GM18867 (cell line): ENCODE results near the gene PRLR.
"Not testable (repeated sequence)": the region's sequence is repeated elsewhere in the genome, so short reads cannot be mapped to it uniquely, and the experiment has no call there.

Source experiments
- ATAC-seq: cut with Tn5 transposase; IDR thresholded peaks from one replicate; pipeline ENCODE4 v1.9.1; 2021; ENCODE audit warnings: mild to moderate bottlenecking, moderate library complexity; ENCODE audit not compliant: unreplicated experiment

The PRLR gene

DNA sequence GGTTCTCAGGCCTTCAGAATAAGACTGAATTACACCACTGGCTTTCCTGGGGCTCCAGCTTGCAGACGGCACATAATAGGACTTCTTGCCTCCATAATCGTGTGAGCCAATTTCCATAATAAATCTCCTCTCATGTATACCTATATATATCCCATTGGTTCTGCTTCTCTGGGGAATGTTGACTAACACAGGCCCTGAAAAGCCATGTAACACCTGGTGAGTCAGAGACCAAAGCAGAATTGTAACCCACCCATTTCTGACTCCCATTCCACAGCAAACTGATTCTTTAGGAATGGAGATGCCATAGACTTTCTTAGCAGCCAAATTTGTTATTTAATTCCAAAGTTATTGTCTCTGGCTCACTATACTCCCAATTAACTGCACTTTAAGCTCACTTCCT lies 97.1 kb downstream of the PRLR start:
- ATAC-seq: no peak

- no peak for ATAC-seq
Measured at GRCh38 chr5:35131723-35132122, 98.6 kb downstream of the PRLR start.

DNA sequence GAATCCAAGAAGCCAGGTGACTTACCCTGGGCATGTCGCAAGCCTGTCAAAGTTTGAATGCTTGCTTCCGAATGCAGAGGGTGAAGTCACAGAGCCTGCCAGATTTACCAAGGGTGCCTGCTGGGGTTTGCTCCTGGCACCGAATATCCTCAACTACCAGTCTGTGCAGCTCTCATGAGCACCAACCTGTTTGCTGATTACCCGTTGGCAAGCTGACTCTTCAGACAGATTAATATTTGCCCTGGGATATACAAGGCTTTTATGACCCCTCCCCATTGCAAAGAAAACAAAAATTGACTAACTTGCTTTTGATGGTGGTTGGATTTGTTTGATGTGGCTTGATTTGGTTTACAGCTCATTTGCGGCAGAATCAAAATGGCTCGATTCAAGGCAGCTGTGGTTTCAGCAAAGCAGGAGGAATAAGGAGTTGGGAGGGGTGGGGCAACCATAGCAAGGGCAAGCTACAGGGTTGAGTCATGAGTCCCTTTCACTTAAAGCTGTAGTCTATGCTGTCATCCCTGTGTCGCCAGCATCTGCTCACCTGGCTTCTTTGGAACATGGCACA lies 100.3 kb downstream of the PRLR start:
- ATAC-seq: no peak

- no peak for ATAC-seq
Measured at GRCh38 chr5:35129276-35129675, 101.0 kb downstream of the PRLR start.

DNA sequence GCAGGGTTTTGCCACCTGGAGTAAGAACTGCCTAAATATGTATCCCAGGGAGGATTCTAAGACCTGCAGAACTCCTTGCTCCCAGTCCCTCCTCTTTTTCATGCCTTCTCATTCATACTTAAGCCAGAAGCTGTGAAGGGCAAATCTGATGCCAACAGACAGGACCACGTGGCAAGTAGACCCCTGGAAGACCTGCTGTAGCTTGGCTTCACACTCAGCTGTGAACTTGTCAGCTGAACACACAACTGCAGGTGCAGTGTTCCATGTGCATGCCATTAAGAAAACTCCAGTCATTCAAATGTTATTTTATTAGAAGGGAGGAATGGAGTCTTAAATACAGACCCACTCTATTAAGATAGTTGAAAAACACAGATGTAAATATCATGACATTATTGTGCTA lies 103.3 kb downstream of the PRLR start:
- no peak for ATAC-seq

- ATAC-seq: no peak
Measured at GRCh38 chr5:35125746-35126145, 104.5 kb downstream of the PRLR start.

GRCh38 chr5:35124932-35125331 lies 105.4 kb downstream of the PRLR start:
- no peak for ATAC-seq

DNA sequence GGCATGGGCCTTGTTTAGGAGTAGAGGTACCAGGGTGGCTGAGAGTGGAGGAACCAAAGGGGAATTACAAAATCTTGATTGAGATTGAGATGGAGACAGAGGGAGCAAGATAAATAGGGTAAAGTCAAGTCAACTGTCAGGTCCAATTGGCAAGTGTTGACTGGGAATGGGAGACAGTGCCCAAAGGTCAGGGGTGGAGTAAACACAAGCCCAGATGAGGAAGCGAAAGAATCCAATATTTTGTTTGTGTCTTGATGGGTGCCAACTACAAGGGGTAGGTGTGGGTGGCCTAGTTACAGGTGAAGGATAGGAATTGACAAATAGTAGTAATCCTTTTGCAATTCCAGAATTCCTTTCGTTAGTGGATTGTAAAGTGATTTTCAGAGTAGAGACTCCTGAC lies 107.5 kb downstream of the PRLR start:
- ATAC-seq: no peak

DNA sequence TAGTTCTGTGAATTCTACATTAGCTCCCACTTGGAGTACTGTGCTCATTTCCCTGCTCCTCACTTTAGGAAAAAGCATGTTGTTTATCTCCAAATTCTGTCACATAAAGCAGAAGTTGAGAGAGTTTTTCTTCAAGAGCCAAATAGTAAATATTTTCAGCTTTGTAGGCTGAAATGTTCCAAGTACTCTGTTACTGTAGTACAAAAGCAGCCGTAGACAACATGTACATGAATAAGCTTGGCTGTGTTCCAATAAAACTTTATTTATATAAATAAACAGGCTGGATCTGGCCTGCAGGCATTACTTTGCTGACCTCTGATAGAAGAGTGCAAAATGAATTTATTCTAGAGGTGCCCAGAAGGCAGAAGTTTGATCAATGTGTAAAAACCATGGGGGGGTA lies 109.6 kb downstream of the PRLR start:
- ATAC-seq: no peak

DNA sequence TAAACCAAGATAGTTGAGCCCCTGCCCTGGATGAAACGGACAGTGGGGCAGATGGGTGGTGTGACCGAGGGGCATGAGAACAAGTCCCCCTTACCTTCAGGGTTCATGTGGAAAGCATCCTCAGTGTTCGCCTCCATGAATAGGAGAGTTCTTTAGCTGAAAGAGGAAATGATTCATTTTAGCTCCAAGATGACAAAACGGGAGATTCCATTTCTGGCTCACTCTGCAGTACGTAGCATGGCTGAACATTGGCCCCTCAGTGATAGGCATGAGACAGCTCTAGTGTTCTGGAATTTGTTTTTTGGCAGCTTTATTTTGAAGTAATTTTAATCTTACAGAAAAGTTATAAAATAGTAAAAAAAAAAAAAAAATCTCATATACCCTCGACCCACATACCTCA lies 112.3 kb downstream of the PRLR start:
- no peak for ATAC-seq

DNA sequence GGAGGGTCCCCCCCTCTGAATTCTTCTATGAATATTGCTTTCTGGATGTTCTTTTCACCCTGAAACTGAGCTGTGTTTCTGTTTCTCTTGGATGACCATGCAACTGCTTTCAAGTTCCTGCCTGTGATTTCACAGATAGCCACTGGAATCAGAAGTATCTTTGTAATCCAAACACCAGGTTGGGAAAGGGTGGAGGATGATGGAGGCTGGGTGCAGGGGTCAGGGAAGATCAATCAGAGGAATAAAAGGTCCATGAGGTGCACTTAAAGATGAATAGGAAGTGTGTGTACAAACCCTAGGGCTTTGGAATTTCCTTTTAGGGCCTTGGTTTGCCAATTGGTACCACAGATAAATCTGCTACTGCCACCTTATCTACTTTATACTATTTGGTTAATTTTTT lies 114.4 kb downstream of the PRLR start:
- ATAC-seq: no peak

- no peak for ATAC-seq
Measured at GRCh38 chr5:35114698-35115097, 115.6 kb downstream of the PRLR start.

- no peak for ATAC-seq
Measured at GRCh38 chr5:35112300-35112699, 118.0 kb downstream of the PRLR start.

DNA sequence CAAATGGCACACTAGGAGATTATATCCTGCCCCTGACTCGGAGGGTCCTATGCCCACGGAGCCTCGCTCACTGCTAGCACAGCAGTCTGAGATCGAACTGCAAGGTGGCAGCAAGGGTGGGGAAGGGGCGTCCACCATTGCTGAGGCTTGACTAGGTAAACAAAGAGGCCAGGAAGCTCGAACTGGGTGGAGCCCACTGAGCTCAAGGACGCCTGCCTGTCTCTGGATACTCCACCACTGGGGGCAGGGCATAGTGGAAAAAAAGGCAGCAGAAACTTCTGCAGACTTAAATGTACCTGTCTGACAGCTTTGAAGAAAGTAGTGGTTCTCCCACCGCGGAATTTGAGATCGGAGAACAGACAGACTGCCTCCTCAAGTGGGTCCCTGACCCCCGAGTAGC lies 125.7 kb downstream of the PRLR start:
- ATAC-seq: not testable (repeated sequence)

DNA sequence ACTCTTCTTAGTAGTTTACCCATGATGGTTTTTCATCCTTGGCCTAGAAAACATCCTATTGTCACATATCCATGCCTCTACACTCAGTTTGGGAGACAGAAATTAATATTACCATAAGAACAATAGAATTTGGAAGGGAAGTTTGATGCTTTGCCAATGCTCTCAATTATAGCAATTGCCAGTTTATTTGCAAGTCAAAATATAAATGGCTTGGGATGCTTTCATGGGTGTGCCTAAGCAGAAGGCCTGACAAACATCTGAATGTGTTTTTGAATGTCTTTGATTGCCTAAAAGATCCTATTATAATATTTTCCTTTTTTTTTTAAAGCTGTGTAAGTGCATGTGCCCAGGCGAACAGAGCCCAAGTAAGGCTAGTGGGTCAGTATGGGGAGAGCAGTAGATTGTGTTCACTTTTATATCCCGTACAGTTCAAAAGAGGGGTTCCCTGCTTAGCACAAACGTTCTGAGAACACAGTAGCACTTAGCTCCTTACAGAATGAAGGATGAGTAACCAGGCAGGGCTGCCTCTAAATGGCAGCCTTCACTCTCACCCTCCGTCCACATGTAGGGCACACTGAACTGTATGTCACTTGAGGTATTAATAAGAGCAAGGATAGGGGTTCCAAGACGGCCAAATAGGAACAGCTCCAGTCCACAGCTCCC lies 126.5 kb downstream of the PRLR start:
- ATAC-seq: no peak

DNA sequence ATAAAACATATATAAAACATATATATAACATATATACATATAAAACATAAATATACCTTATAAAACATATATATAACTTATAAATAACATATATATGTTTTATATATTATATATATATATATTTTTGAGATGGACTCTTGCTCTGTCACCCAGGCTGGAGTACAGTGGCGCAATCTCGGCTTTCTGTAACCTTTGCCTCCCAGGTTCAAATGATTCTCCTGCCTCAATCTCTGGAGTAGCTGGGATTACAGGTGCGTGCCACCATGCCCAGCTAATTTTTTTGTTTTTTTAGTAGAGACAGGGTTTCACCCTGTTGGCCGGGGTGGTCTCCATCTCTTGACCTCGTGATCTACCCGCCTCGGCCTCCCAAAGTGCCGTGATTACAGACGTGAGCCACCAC lies 128.6 kb downstream of the PRLR start:
- not testable (repeated sequence) for ATAC-seq

DNA sequence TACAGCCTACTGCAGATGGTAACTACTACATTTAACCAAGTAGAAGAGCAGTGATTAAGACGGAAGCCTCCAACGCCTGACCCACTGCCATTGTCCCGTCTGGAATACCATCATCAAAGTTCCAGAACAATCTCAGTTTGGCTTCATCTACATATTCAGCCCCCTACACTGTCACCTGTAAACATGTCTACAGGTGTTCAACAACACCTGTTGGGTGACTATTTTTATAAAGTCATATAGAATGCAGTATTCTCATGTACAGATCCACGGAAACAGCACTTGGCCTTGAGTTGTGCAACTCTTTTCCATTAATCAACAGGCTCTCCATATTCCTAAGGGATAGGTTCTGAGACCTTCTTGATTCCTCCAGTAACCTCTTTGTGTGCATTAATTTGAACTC lies 129.3 kb downstream of the PRLR start:
- ATAC-seq: no peak

GRCh38 chr5:35098214-35098613 lies 132.1 kb downstream of the PRLR start:
- no peak for ATAC-seq

- no peak for ATAC-seq
Measured at GRCh38 chr5:35096932-35097331, 133.4 kb downstream of the PRLR start.

GRCh38 chr5:35096216-35096615 lies 134.1 kb downstream of the PRLR start:
- no peak for ATAC-seq

DNA sequence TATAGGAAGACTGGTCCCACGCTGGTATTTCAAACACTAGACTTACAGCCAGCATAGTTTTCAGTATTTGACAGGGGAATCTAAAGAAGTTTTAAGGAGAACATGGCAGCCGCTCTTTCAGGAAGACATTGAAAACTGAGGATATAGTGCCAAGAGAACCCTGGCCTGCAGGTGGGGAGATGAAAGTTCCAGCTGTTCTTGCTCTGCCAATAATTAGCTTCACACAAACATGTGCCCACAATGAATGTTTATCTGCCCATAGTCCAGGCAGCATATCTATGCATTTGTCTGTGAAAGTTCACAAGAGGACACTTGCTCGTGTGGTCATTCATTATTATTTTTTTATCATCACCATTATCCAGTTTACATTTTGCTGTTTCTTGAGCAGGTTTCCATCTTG lies 134.9 kb downstream of the PRLR start:
- ATAC-seq: no peak

DNA sequence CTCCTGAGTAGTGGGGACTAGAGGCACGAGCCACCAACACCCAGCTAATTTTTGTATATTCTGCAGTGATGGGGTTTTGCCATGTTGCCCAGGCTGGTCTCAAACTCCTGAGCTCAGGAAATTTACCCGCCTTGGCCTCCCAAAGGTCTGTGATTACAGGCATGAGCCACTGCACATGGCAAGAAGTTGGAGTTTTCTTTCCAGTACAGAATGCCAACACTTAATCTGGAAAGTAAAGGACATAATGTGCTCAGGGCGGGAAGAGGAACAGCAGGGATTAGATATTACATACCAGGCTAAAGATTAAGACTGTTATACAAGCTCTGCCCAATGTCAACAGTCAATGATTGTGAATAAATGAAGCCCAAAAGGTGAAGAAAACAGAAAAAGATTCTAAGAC lies 135.3 kb downstream of the PRLR start:
- ATAC-seq: no peak

DNA sequence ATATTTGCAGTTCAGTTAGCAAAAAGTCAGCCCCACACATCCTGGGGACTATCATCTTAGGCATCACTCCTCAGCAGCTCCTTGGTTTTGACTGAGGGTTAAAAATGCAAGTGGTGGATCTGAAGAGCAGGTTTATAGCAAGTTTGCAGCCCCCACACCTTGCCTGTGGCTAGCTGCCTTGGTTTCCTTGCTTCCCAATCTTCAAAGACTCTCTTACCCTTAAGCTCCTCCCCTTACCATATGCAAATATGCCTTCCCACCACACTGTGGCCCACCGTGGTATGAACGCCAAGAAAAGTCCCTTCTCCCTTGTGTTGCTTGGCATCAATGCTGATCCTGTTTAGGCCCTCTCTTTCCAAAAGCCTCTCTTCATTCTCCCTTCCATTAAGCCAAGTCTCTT lies 137.6 kb downstream of the PRLR start:
- ATAC-seq: no peak
